IMR-90 (cell line): ENCODE data around the gene HERC4. TPM values are rescaled to one million over a fixed set of nuclear protein-coding genes. Genes with fewer than 3 reads are reported as not detected.

Source experiments
- ATAC-seq: fragments of 200-7000 bp; cut with Tn5 transposase; 2 replicates; pipeline ENCODE4 v1.9.1; 2020; ENCODE audit warnings: low read depth, mild to moderate bottlenecking, moderate library complexity
- BruUV-seq: library from RNA; stranded (reverse); fragments of 400-500 nt; replicated peaks from 2 replicates; lab custom pipeline; 2021; lab: Mats Ljungman, UMichigan
- CTCF ChIA-PET: fragments of 300-600 bp; formaldehyde crosslinking; extraction: SDS; loops from one replicate; lab custom pipeline; 2021; ENCODE audit warnings: antibody characterized with exemption; lab: Yijun Ruan, JAX
- POLR2A ChIA-PET: fragments of 300-600 bp; sonication (Branson Sonifier 250); formaldehyde crosslinking; loops from one replicate; lab custom pipeline; 2022; ENCODE audit warnings: antibody characterized with exemption; ENCODE audit not compliant: unreplicated experiment; lab: Charles Lee
- DNase-seq: peaks from one replicate; pipeline ENCODE4 v3.0.0; 2013
- H2AFZ ChIP-seq: replicated peaks from 2 replicates; pipeline ENCODE3; 2013; ENCODE audit warnings: low read length, mild to moderate bottlenecking; ENCODE audit not compliant: poor library complexity
- H2AK5ac ChIP-seq: 2 replicates; pipeline ENCODE4 v1.6.1; 2013; ENCODE audit warnings: low read depth, low read length, inconsistent platforms
- H2AK9ac ChIP-seq: replicated peaks from 2 replicates; pipeline ENCODE3; 2013; ENCODE audit warnings: mild to moderate bottlenecking, low read depth, low read length, moderate library complexity; ENCODE audit not compliant: poor library complexity
- H2BK120ac ChIP-seq: 2 replicates; pipeline ENCODE4 v1.6.1; 2013; ENCODE audit warnings: low read depth, low read length, inconsistent platforms
- H2BK15ac ChIP-seq: 3 replicates; pipeline ENCODE4 v1.6.1; 2013; ENCODE audit warnings: low read depth, low read length, inconsistent platforms
- H2BK20ac ChIP-seq: 2 replicates; pipeline ENCODE4 v1.6.1; 2013; ENCODE audit warnings: low read depth, mild to moderate bottlenecking, inconsistent platforms, low read length, moderate library complexity
- H2BK5ac ChIP-seq: 2 replicates; pipeline ENCODE4 v1.6.1; 2013; ENCODE audit warnings: mild to moderate bottlenecking, low read depth, low read length, inconsistent platforms; ENCODE audit not compliant: poor library complexity, severe bottlenecking
- H3K14ac ChIP-seq: replicated peaks from 2 replicates; pipeline ENCODE4 v1.6.1; 2013; ENCODE audit warnings: low read depth, low read length, inconsistent platforms
- H3K18ac ChIP-seq: 2 replicates; pipeline ENCODE4 v1.6.1; 2013; ENCODE audit warnings: low read depth, low read length, control low read depth
- H3K23ac ChIP-seq: 2 replicates; pipeline ENCODE4 v1.6.1; 2013; ENCODE audit warnings: low read depth, low read length, inconsistent platforms
- H3K27ac ChIP-seq: 2 replicates; pipeline ENCODE4 v1.5.1; 2013; ENCODE audit warnings: mild to moderate bottlenecking, control low read depth, low read length; ENCODE audit not compliant: insufficient read depth
- H3K27me3 ChIP-seq: 2 replicates; pipeline ENCODE4 v1.6.1; 2013; ENCODE audit warnings: low read length; ENCODE audit not compliant: control insufficient read depth, insufficient read depth
- H3K36me3 ChIP-seq: 2 replicates; pipeline ENCODE4 v1.6.1; 2013; ENCODE audit warnings: low read length, mixed read lengths; ENCODE audit not compliant: control insufficient read depth, insufficient read depth
- H3K4ac ChIP-seq: 2 replicates; pipeline ENCODE4 v1.6.1; 2013; ENCODE audit warnings: low read depth, low read length, inconsistent platforms
- H3K4me1 ChIP-seq: 2 replicates; pipeline ENCODE4 v1.6.1; 2013; ENCODE audit warnings: low read length, mixed read lengths; ENCODE audit not compliant: control insufficient read depth, insufficient read depth
- H3K4me2 ChIP-seq: 2 replicates; pipeline ENCODE4 v1.6.1; 2013; ENCODE audit warnings: low read depth, mild to moderate bottlenecking, control low read depth, low read length, moderate library complexity
- H3K4me3 ChIP-seq: 2 replicates; pipeline ENCODE4 v1.5.1; 2013; ENCODE audit warnings: low read depth, mild to moderate bottlenecking, control low read depth, low read length, moderate library complexity; ENCODE audit not compliant: insufficient read depth
- H3K56ac ChIP-seq: 2 replicates; pipeline ENCODE4 v1.6.1; 2013; ENCODE audit warnings: low read length, inconsistent platforms; ENCODE audit not compliant: insufficient read depth; ENCODE audit errors: extremely low read depth
- H3K79me1 ChIP-seq, 2 experiments: 2 replicates each; pipeline ENCODE4 v1.6.1; 2013; ENCODE audit warnings: low read length in 2 of 2, inconsistent platforms in 1 of 2, low read depth in 1 of 2
- H3K9ac ChIP-seq: 2 replicates; pipeline ENCODE4 v1.6.1; 2013; ENCODE audit warnings: low read depth, low read length, control low read depth
- H3K9me1 ChIP-seq: 2 replicates; pipeline ENCODE4 v1.6.1; 2013; ENCODE audit warnings: low read length, inconsistent platforms; ENCODE audit not compliant: insufficient read depth
- H3K9me3 ChIP-seq: 2 replicates; pipeline ENCODE4 v1.6.1; 2013; ENCODE audit warnings: low read length; ENCODE audit not compliant: control insufficient read depth, insufficient read depth
- H4K20me1 ChIP-seq: 2 replicates; pipeline ENCODE4 v1.6.1; 2013; ENCODE audit warnings: low read length, inconsistent platforms; ENCODE audit not compliant: insufficient read depth
- H4K5ac ChIP-seq: 2 replicates; pipeline ENCODE4 v1.6.1; 2013; ENCODE audit warnings: mild to moderate bottlenecking, low read depth, low read length, control low read depth
- H4K8ac ChIP-seq, 2 experiments: 2 replicates each; pipeline ENCODE4 v1.6.1; 2013; ENCODE audit warnings: low read depth in 2 of 2, low read length in 2 of 2, control low read depth in 1 of 2, inconsistent platforms in 1 of 2
- H4K91ac ChIP-seq: 2 replicates; pipeline ENCODE4 v1.6.1; 2013; ENCODE audit warnings: low read depth, low read length, inconsistent platforms; ENCODE audit not compliant: insufficient read depth
- FOS ChIP-seq: fragments of 150-350 bp; IDR thresholded peaks from 2 replicates; pipeline ENCODE4 v1.6.1; 2016; ENCODE audit warnings: low read depth, low read length
- POLR2A ChIP-seq: IDR thresholded peaks from 2 replicates; pipeline ENCODE4 v1.6.1; 2012; ENCODE audit warnings: mild to moderate bottlenecking, low read depth, low read length
- RCOR1 ChIP-seq: IDR thresholded peaks from 2 replicates; pipeline ENCODE4 v1.6.1; 2012; ENCODE audit warnings: mild to moderate bottlenecking, low read length, improper control_type of control experiment; ENCODE audit not compliant: insufficient replicate concordance
- USF2 ChIP-seq: fragments of 150-350 bp; IDR thresholded peaks from 2 replicates; pipeline ENCODE4 v1.6.1; 2017; ENCODE audit warnings: mild to moderate bottlenecking, antibody characterized with exemption, low read length, low read depth
- WGBS, 2 experiments: methylation state at CpG; one replicate each; pipeline versions ENCODE4 v1.1.5 to v1.1.7; 2013; ENCODE audit warnings: missing lambda C conversion rate in 2 of 2; ENCODE audit not compliant: insufficient read length in 1 of 2; ENCODE audit errors: extremely low coverage in 2 of 2; 5-methylcytosine and 5-hydroxymethylcytosine counted together
- dilution Hi-C: fragments of 300-500 bp; cut with HindIII; formaldehyde crosslinking; loops from one replicate; pipeline ENCODE4 v1.14.3; 2018; ENCODE audit warnings: low sequenced_read_pairs; ENCODE audit not compliant: unreplicated experiment
- in situ Hi-C: fragments of 300-500 bp; cut with MboI; formaldehyde crosslinking; loops from 3 replicates; pipeline ENCODE4 v1.14.3; 2019; ENCODE audit warnings: low sequenced_read_pairs, inconsistent platforms, mixed read lengths
- intact Hi-C: fragments of 100-400 bp; cut with micrococcal nuclease; formaldehyde crosslinking; loops from 2 replicates; pipeline ENCODE4 v1.10.0; 2022
- polyA plus RNA-seq, 3 experiments: library from polyadenylated mRNA; depleted of rRNA; stranded (reverse); fragments of >200 nt; gene quantifications; 2 replicates each; pipeline ENCODE4 v1.2.3, GENCODE V29; 2012; ENCODE audit warnings: low replicate concordance in 1 of 3
- total RNA-seq: library from RNA; depleted of rRNA; stranded (reverse); fragments of >200 nt; gene quantifications from 2 replicates; pipeline ENCODE4 v1.2.3, GENCODE V29; 2012

The HERC4 gene
- total and polyA plus RNA-seq, 2 of the 4 experiments (the other 2 are of a cell fraction) = 66.6 to 92.8 TPM

- Histone ChIP-seq H2BK5ac (peak overlapping the region; percentile 53), H4K91ac (no peak overlapping the region), H3K23ac (peak overlapping the region; percentile 29), H4K5ac (no peak overlapping the region), H2AK5ac (no peak overlapping the region), H3K56ac (peak overlapping the region; percentile 66; the same call in 1 of the 2 replicates), H3K4me3 (peak overlapping the region; percentile 56), H2BK120ac (no peak overlapping the region), H3K4me1 (peaks cover 3% of the 10 kb centered on the region; the same call in 1 of the 2 replicates), H3K27me3 (no peaks in the 10 kb centered on the region), H3K4me2 (peak overlapping the region; percentile 77; the same call in 1 of the 2 replicates), H2BK15ac (no peak overlapping the region), H3K9me3 (no peaks in the 10 kb centered on the region), H3K27ac (peak overlapping the region; percentile 55), H4K8ac (peak overlapping the region in 1 of 2 experiments; percentile 37; a peak in 1 of 4 replicates), H2AK9ac (peak overlapping the region; percentile 69), H3K9me1 (0 out of 2 replicates have a peak, but pooled peaks cover 5% of the 10 kb centered on the region), H3K14ac (no peak overlapping the region), H4K20me1 (peaks cover 15% of the 10 kb centered on the region), H3K4ac (0 out of 2 replicates have a peak overlapping the region, but pooled peaks have one; percentile 19), H3K9ac (peak overlapping the region; percentile 52), H2AFZ (peak overlapping the region; percentile 88), H2BK20ac (no peak overlapping the region), H3K18ac (no peak overlapping the region), H3K79me1 (peaks cover 15 to 20% of the 10 kb centered on the region in 2 experiments), H3K36me3 (peaks cover 7% of the 10 kb centered on the region)
- in situ Hi-C loops = no loop called here
- BruUV-seq = no TSS peak
- ChIA-PET POLR2A (interaction anchor here (0.6 kb wide), 1 partner anchor 896 kb away, joined by 3 read pairs; no protein-coding TSS in a partner anchor), CTCF (interaction anchor here (0.5 to 1.2 kb wide), 4 partner anchors 12 to 447 kb away, joined by 3 to 6 read pairs (median 3); partner anchors contain the start of gene HNRNPH3)
- ATAC-seq = peak; percentile 83
- DNase-seq = peak; percentile 63
- intact Hi-C loops = loop anchor here (1.0 to 10.0 kb wide), 3 partner anchors 190 to 450 kb away; partner anchors contain the start of genes HERC4, HNRNPH3 and PBLD
- TF ChIP-seq FOS = no peak
- TF ChIP-seq POLR2A = no peak
- no peak for TF ChIP-seq USF2
- no peak for TF ChIP-seq RCOR1
- dilution Hi-C loops = no loop called here
- WGBS, 2 experiments = 0% methylated on average over 36 of the region's 73 CpGs; no CpG with 5 or more reads in 1 of the 2 experiments
Measured at GRCh38 chr10:67884842-67885670, 190.0 kb downstream of the HERC4 start.
